ENCODE results near the gene PCOLCE2.

PCOLCE2 gene

DNA sequence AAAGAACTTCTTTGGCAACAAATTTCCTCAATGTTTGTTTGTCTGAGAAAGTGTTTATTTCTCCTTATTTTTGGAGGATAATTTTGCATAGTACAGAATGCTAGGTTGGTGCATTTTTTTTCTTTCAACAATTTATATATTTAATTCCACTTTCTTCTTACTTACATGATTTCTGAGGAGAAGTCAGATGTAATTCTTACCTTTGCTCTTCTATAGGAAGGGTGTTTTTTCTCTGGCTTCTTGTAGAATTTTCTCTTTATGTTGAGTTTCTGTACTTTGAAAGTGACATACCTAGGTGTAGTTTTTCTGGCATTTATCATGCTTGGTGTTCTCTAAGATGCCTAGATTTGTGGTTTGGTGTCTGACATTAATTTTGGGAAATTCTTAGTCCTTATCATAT, 34.8 kb upstream of the PCOLCE2 start:
- Histone ChIP-seq H3K9ac (ENCODE audit: low read depth, low read length) (no peak overlapping the region), H2AFZ (ENCODE audit: low read depth, low read length) (no peak overlapping the region), H3K4me2 (ENCODE audit: insufficient read depth, low read length) (no peak overlapping the region), H3K27ac (ENCODE audit: low read length) (no peak overlapping the region), H3K27me3 (ENCODE audit: insufficient read depth, low read length, poor library complexity) (peaks cover 6% of the 10 kb centered on the region), H3K4me1 (ENCODE audit: insufficient read depth, low read length) (no peaks in the 10 kb centered on the region), H3K9me3 (ENCODE audit: insufficient read depth, low read length, severe bottlenecking) (no peaks in the 10 kb centered on the region), H4K20me1 (ENCODE audit: insufficient read depth, low read length) (no peaks in the 10 kb centered on the region), H3K79me2 (ENCODE audit: insufficient read depth, low read length) (no peaks in the 10 kb centered on the region), H3K4me3 (ENCODE audit: low read depth in 1 of 2, low read length in 2 of 2) (no peak overlapping the region), H3K36me3 (ENCODE audit: insufficient read depth, low read length) (no peaks in the 10 kb centered on the region)
- ATAC-seq (ENCODE audit: insufficient read depth, low read depth) (no peak), DNase-seq (no peak)
- no peak for TF ChIP-seq EZH2 (IDR thresholded peaks at IDR 0.05; ENCODE audit: borderline replicate concordance, low read depth, low read length, severe bottlenecking)
- TF ChIP-seq, protein P1, sequence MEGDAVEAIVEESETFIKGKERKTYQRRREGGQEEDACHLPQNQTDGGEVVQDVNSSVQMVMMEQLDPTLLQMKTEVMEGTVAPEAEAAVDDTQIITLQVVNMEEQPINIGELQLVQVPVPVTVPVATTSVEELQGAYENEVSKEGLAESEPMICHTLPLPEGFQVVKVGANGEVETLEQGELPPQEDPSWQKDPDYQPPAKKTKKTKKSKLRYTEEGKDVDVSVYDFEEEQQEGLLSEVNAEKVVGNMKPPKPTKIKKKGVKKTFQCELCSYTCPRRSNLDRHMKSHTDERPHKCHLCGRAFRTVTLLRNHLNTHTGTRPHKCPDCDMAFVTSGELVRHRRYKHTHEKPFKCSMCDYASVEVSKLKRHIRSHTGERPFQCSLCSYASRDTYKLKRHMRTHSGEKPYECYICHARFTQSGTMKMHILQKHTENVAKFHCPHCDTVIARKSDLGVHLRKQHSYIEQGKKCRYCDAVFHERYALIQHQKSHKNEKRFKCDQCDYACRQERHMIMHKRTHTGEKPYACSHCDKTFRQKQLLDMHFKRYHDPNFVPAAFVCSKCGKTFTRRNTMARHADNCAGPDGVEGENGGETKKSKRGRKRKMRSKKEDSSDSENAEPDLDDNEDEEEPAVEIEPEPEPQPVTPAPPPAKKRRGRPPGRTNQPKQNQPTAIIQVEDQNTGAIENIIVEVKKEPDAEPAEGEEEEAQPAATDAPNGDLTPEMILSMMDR (IDR thresholded peaks at IDR 0.05; ENCODE audit: borderline replicate concordance, extremely low read depth, low read length, poor library complexity, severe bottlenecking), result no peak

DNA sequence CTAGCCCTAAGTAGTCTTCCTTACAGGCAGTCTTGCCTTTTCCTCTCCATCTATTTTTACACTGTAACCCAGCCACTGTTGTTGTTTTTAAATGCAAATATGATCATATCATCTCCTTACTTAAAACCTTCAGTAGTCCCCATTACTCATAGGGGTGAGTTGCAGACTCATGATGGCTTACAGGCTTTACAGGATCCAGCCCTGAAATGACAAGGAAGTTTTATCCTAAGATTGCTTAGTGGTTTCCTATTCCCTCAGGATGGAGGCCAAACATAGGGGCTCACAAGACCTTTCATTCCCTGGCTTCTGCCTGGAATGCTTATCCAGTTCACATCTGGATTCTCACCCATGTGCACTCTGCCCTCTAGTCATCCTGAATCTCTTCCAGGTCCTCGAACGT, 27.7 kb upstream of the PCOLCE2 start:
- ATAC-seq (ENCODE audit: insufficient read depth, low read depth), result no peak
- DNase-seq, result no peak
- no peak overlapping the region for H3K27ac ChIP-seq (ENCODE audit: low read length)
- no peak overlapping the region for H3K4me3 ChIP-seq (ENCODE audit: low read depth in 1 of 2, low read length in 2 of 2)
- H3K4me1 ChIP-seq (ENCODE audit: insufficient read depth, low read length), result no peaks in the 10 kb centered on the region
- no peaks in the 10 kb centered on the region for H3K9me3 ChIP-seq (ENCODE audit: insufficient read depth, low read length, severe bottlenecking)
- no peak overlapping the region for H3K4me2 ChIP-seq (ENCODE audit: insufficient read depth, low read length)
- no peak overlapping the region for H3K9ac ChIP-seq (ENCODE audit: low read depth, low read length)
- H2AFZ ChIP-seq (ENCODE audit: low read depth, low read length), result no peak overlapping the region
- no peaks in the 10 kb centered on the region for H3K36me3 ChIP-seq (ENCODE audit: insufficient read depth, low read length)
- no peaks in the 10 kb centered on the region for H3K79me2 ChIP-seq (ENCODE audit: insufficient read depth, low read length)
- H4K20me1 ChIP-seq (ENCODE audit: insufficient read depth, low read length), result no peaks in the 10 kb centered on the region
- no peaks in the 10 kb centered on the region for H3K27me3 ChIP-seq (ENCODE audit: insufficient read depth, low read length, poor library complexity)
- TF ChIP-seq EZH2 (IDR thresholded peaks at IDR 0.05; ENCODE audit: borderline replicate concordance, low read depth, low read length, severe bottlenecking), result no peak
- TF ChIP-seq, protein P1 (IDR thresholded peaks at IDR 0.05; ENCODE audit: borderline replicate concordance, extremely low read depth, low read length, poor library complexity, severe bottlenecking), result no peak

DNA sequence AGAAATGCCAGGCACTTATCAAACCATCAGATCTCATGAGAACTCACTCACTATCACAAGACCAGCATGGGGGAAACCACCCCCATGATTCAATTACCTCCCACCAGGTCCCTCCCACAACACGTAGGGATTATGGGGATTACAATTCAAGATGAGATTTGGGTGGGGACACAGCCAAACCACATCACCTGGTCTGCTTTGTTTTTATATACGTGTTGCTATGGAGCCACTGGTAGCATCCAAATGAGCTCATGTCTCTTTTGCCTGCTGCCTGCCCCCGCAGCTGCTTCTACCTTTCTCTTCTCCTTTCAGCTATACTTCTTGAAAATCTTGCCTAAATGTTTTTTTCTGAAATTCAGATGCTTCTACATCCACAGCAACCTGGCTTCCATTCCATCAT, 26.8 kb upstream of the PCOLCE2 start:
- H3K27me3 ChIP-seq (ENCODE audit: insufficient read depth, low read length, poor library complexity), result no peaks in the 10 kb centered on the region
- H2AFZ ChIP-seq (ENCODE audit: low read depth, low read length), result no peak overlapping the region
- ATAC-seq (ENCODE audit: insufficient read depth, low read depth) (no peak), DNase-seq (no peak)
- no peaks in the 10 kb centered on the region for H3K36me3 ChIP-seq (ENCODE audit: insufficient read depth, low read length)
- no peaks in the 10 kb centered on the region for H3K4me1 ChIP-seq (ENCODE audit: insufficient read depth, low read length)
- H3K27ac ChIP-seq (ENCODE audit: low read length), result no peak overlapping the region
- no peaks in the 10 kb centered on the region for H3K79me2 ChIP-seq (ENCODE audit: insufficient read depth, low read length)
- no peaks in the 10 kb centered on the region for H4K20me1 ChIP-seq (ENCODE audit: insufficient read depth, low read length)
- no peaks in the 10 kb centered on the region for H3K9me3 ChIP-seq (ENCODE audit: insufficient read depth, low read length, severe bottlenecking)
- no peak overlapping the region for H3K9ac ChIP-seq (ENCODE audit: low read depth, low read length)
- H3K4me2 ChIP-seq (ENCODE audit: insufficient read depth, low read length), result no peak overlapping the region
- H3K4me3 ChIP-seq (ENCODE audit: low read depth in 1 of 2, low read length in 2 of 2), result no peak overlapping the region
- TF ChIP-seq, protein P1 (IDR thresholded peaks at IDR 0.05; ENCODE audit: borderline replicate concordance, extremely low read depth, low read length, poor library complexity, severe bottlenecking), result no peak
- TF ChIP-seq EZH2 (IDR thresholded peaks at IDR 0.05; ENCODE audit: borderline replicate concordance, low read depth, low read length, severe bottlenecking), result no peak

DNA sequence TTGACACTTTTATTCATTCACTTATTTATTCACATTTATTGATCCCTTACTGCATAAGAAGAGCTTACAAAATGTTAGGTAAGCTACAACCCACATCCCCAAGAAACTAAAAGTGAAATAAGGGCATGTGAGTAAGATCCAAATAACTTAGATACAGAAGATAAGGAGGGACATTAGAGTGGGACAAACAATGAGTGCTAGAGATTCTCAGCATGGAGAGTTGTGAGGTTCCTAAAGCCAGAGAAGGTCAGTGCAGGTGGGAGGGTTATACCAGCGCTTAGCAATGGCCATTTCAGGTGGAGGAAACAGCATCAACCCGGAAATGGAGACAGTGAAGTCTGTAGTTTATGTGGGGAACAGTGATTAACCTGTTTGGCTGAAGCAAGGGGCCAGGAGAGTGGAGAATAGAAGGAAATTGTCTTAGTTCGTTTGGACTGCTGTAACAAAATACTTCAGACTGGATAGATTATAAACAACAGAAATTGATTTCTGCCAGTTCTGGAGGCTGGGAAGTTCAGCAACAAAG, 25.5 kb upstream of the PCOLCE2 start:
- DNase-seq (no peak), ATAC-seq (ENCODE audit: insufficient read depth, low read depth) (no peak)
- H2AFZ ChIP-seq (ENCODE audit: low read depth, low read length), result no peak overlapping the region

More for the DNA sequence above, 25.5 kb upstream of the PCOLCE2 start:
- Histone ChIP-seq H4K20me1 (ENCODE audit: insufficient read depth, low read length) (no peaks in the 10 kb centered on the region), H3K27ac (ENCODE audit: low read length) (no peak overlapping the region), H3K79me2 (ENCODE audit: insufficient read depth, low read length) (no peaks in the 10 kb centered on the region), H3K4me3 (ENCODE audit: low read depth in 1 of 2, low read length in 2 of 2) (no peak overlapping the region), H3K9ac (ENCODE audit: low read depth, low read length) (no peak overlapping the region), H3K36me3 (ENCODE audit: insufficient read depth, low read length) (no peaks in the 10 kb centered on the region), H3K4me1 (ENCODE audit: insufficient read depth, low read length) (no peaks in the 10 kb centered on the region), H3K4me2 (ENCODE audit: insufficient read depth, low read length) (no peak overlapping the region), H3K27me3 (ENCODE audit: insufficient read depth, low read length, poor library complexity) (no peaks in the 10 kb centered on the region), H3K9me3 (ENCODE audit: insufficient read depth, low read length, severe bottlenecking) (no peaks in the 10 kb centered on the region)
- TF ChIP-seq EZH2 (IDR thresholded peaks at IDR 0.05; ENCODE audit: borderline replicate concordance, low read depth, low read length, severe bottlenecking), result no peak
- TF ChIP-seq, protein P1 (IDR thresholded peaks at IDR 0.05; ENCODE audit: borderline replicate concordance, extremely low read depth, low read length, poor library complexity, severe bottlenecking), result no peak
